ENCODE measurements around the gene UNC13D. TPM values are rescaled to one million over a fixed set of nuclear protein-coding genes. Genes with fewer than 3 reads are reported as not detected.

UNC13D gene
- polyA plus RNA-seq, 3 donors: 28.4 to 111 (median 53.3) TPM

- WGBS (ENCODE audit: insufficient coverage): no CpG with 5 or more reads among the region's 6 CpGs
- H3K27ac Mint-ChIP-seq: peak overlapping the region; percentile 97 to 99 (median 98)
- DNase-seq: peak; percentile 83 to 97 (median 95)
- Histone ChIP-seq H3K79me2 (ENCODE audit: insufficient read depth, low read length) (peaks cover 48% of the 10 kb centered on the region), H3K4me1 (ENCODE audit: control insufficient read depth in 1 of 2, insufficient read depth in 2 of 2, low read length in 2 of 2) (peaks cover 52 to 63% of the 10 kb centered on the region in 2 donors), H3K9ac (ENCODE audit: insufficient read depth, low read length, poor library complexity, severe bottlenecking) (no peak overlapping the region), H2AFZ (ENCODE audit: insufficient read depth, low read depth, low read length, poor library complexity, severe bottlenecking) (no peak overlapping the region), H3K4me3 (replicated peaks in 1 of 3; ENCODE audit: low read depth in 2 of 3, low read length in 3 of 3) (peak overlapping the region in 1 of 3 experiments; percentile 77), H3K9me3 (replicated peaks in 1 of 2; ENCODE audit: control insufficient read depth in 1 of 2, insufficient read depth in 1 of 2, low read length in 2 of 2) (no peaks in the 10 kb centered on the region), H3K4me2 (replicated peaks; ENCODE audit: extremely low read depth, low read length, poor library complexity, severe bottlenecking) (peak overlapping the region; percentile 85), H4K20me1 (ENCODE audit: insufficient read depth, low read length) (peaks cover 13% of the 10 kb centered on the region), H3K27ac (ENCODE audit: low read depth in 1 of 2, low read length in 2 of 2) (peak overlapping the region; percentile 97 to 100), H3K27me3 (ENCODE audit: control insufficient read depth in 2 of 2, insufficient read depth in 2 of 2, low read length in 2 of 2) (no peaks in the 10 kb centered on the region), H3K36me3 (replicated peaks in 1 of 2; ENCODE audit: control insufficient read depth in 1 of 2, insufficient read depth in 2 of 2, low read length in 2 of 2) (peaks cover 8 to 9% of the 10 kb centered on the region in 2 donors)
- peaks cover 43% of the 10 kb centered on the region for H3K4me1 Mint-ChIP-seq
- peak overlapping the region; percentile 72 to 86 for H3K4me3 Mint-ChIP-seq
- intact Hi-C loops (cut with micrococcal nuclease): loop anchor here in 1 of 2 donors (10.0 kb wide), 1 partner anchor 192 kb away; the partner anchor contains the start of genes ACOX1 and TEN1
- peaks cover 0 to 2% (median 1%) of the 10 kb centered on the region in 3 donors for H3K27me3 Mint-ChIP-seq (ENCODE audit: low read depth in 3 of 3)
- TF ChIP-seq CTCF (IDR thresholded peaks at IDR 0.05): peak; percentile 94
- peaks cover 8 to 10% of the 10 kb centered on the region in 2 donors for H3K36me3 Mint-ChIP-seq
- H3K9me3 Mint-ChIP-seq: peaks cover 0 to 6% (median 0%) of the 10 kb centered on the region in 7 donors
Observed at GRCh38 chr17:75783069-75783783, 61.0 kb downstream of the UNC13D start.

GRCh38 chr17:75779987-75780889 is 64.0 kb downstream of the UNC13D start:
- H3K9me3 Mint-ChIP-seq: peaks cover 0 to 8% (median 0%) of the 10 kb centered on the region in 7 donors
- peak overlapping the region; percentile 44 for H3K4me2 ChIP-seq (replicated peaks; ENCODE audit: extremely low read depth, low read length, poor library complexity, severe bottlenecking)
- H3K9me3 ChIP-seq (replicated peaks in 1 of 2; ENCODE audit: control insufficient read depth in 1 of 2, insufficient read depth in 1 of 2, low read length in 2 of 2): no peaks in the 10 kb centered on the region
- no peak for TF ChIP-seq CTCF (IDR thresholded peaks at IDR 0.05)
- H3K4me3 Mint-ChIP-seq: peak overlapping the region in 1 of 2 donors; percentile 99
- intact Hi-C loops (cut with micrococcal nuclease): loop anchor here (5.0 to 10.0 kb wide), 4 partner anchors 67 to 485 kb away; partner anchors contain the start of genes ACOX1 (in 1 of the 2), TEN1 (in 1 of the 2), UBALD2 (in 1 of the 2) and WBP2 (in 1 of the 2)
- peaks cover 44% of the 10 kb centered on the region for H3K4me1 Mint-ChIP-seq
- H3K27me3 ChIP-seq (ENCODE audit: control insufficient read depth in 2 of 2, insufficient read depth in 2 of 2, low read length in 2 of 2): no peaks in the 10 kb centered on the region
- peak overlapping the region in 1 of 3 experiments; percentile 99 for H3K4me3 ChIP-seq (replicated peaks in 1 of 3; ENCODE audit: low read depth in 2 of 3, low read length in 3 of 3)
- peaks cover 43% of the 10 kb centered on the region for H4K20me1 ChIP-seq (ENCODE audit: insufficient read depth, low read length)
- peaks cover 22 to 31% of the 10 kb centered on the region in 2 donors for H3K36me3 ChIP-seq (replicated peaks in 1 of 2; ENCODE audit: control insufficient read depth in 1 of 2, insufficient read depth in 2 of 2, low read length in 2 of 2)
- peaks cover 0 to 2% (median 1%) of the 10 kb centered on the region in 3 donors for H3K27me3 Mint-ChIP-seq (ENCODE audit: low read depth in 3 of 3)
- H2AFZ ChIP-seq (ENCODE audit: insufficient read depth, low read depth, low read length, poor library complexity, severe bottlenecking): no peak overlapping the region
- peak overlapping the region in 1 of 2 donors; percentile 95 for H3K27ac ChIP-seq (ENCODE audit: low read depth in 1 of 2, low read length in 2 of 2)
- peaks cover 47% of the 10 kb centered on the region for H3K79me2 ChIP-seq (ENCODE audit: insufficient read depth, low read length)
- H3K9ac ChIP-seq (ENCODE audit: insufficient read depth, low read length, poor library complexity, severe bottlenecking): no peak overlapping the region
- peaks cover 49 to 64% of the 10 kb centered on the region in 2 donors for H3K4me1 ChIP-seq (ENCODE audit: control insufficient read depth in 1 of 2, insufficient read depth in 2 of 2, low read length in 2 of 2)
- peak overlapping the region; percentile 96 to 99 (median 98) for H3K27ac Mint-ChIP-seq
- DNase-seq: no peak
- WGBS (ENCODE audit: insufficient coverage): no CpG with 5 or more reads among the region's 5 CpGs
- peaks cover 28 to 38% of the 10 kb centered on the region in 2 donors for H3K36me3 Mint-ChIP-seq
